BE2C (cell line): Measurements from ENCODE around the gene WDR76.
"Not testable (repeated sequence)": the region's sequence is repeated elsewhere in the genome, so short reads cannot be mapped to it uniquely, and the experiment has no call there.

ENCODE experiments used
- DNase-seq: peaks from one replicate; pipeline ENCODE4 v3.0.0-alpha.2; 2020
- H3K27me3 ChIP-seq: fragments of 250-450 bp; sonication (Bioruptor Pico); 2 replicates; pipeline ENCODE4 v1.5.1; 2020; ENCODE audit warnings: mild to moderate bottlenecking
- H3K36me3 ChIP-seq: fragments of 250-450 bp; sonication (Bioruptor Pico); 2 replicates; pipeline ENCODE4 v1.5.1; 2020; ENCODE audit warnings: mild to moderate bottlenecking
- H3K4me1 ChIP-seq: fragments of 250-450 bp; sonication (Bioruptor Pico); 2 replicates; pipeline ENCODE4 v1.5.1; 2020
- H3K4me3 ChIP-seq: 2 replicates; pipeline ENCODE4 v1.5.1; 2011; ENCODE audit warnings: low read depth, low read length
- H3K9me3 ChIP-seq: fragments of 250-450 bp; sonication (Bioruptor Pico); 2 replicates; pipeline ENCODE4 v1.5.1; 2020
- CTCF ChIP-seq: IDR thresholded peaks from 2 replicates; pipeline ENCODE4 v1.5.1; 2012; ENCODE audit warnings: mild to moderate bottlenecking, low read depth, low read length

Gene WDR76

GRCh38 chr15:43845421-43845820 lies 18.6 kb downstream of the WDR76 start:
- TF ChIP-seq CTCF: no peak
- no peaks in the 10 kb centered on the region for H3K9me3 ChIP-seq
- no peaks in the 10 kb centered on the region for H3K4me1 ChIP-seq
- H3K36me3 ChIP-seq: peaks cover 53% of the 10 kb centered on the region
- no peaks in the 10 kb centered on the region for H3K27me3 ChIP-seq
- DNase-seq: no peak
- H3K4me3 ChIP-seq: no peak overlapping the region

- H3K9me3 ChIP-seq: no peaks in the 10 kb centered on the region
- H3K4me3 ChIP-seq: no peak overlapping the region
- peaks cover 43% of the 10 kb centered on the region for H3K36me3 ChIP-seq
- no peak for DNase-seq
- no peak for TF ChIP-seq CTCF
- H3K27me3 ChIP-seq: no peaks in the 10 kb centered on the region
- no peaks in the 10 kb centered on the region for H3K4me1 ChIP-seq
These were observed 24.4 kb downstream of the WDR76 start for GRCh38 chr15:43851251-43851650.

GRCh38 chr15:43852607-43853006 lies 25.8 kb downstream of the WDR76 start:
- H3K36me3 ChIP-seq: peaks cover 47% of the 10 kb centered on the region
- no peak for TF ChIP-seq CTCF

GRCh38 chr15:43854801-43855200 lies 28.0 kb downstream of the WDR76 start:
- Histone ChIP-seq H3K4me3 (no peak overlapping the region), H3K4me1 (no peaks in the 10 kb centered on the region), H3K36me3 (peaks cover 50% of the 10 kb centered on the region), H3K9me3 (no peaks in the 10 kb centered on the region), H3K27me3 (no peaks in the 10 kb centered on the region)
- no peak for TF ChIP-seq CTCF
- no peak for DNase-seq

More at GRCh38 chr15:43852607-43853006, 25.8 kb downstream of the WDR76 start:
- no peaks in the 10 kb centered on the region for H3K9me3 ChIP-seq
- no peak overlapping the region for H3K4me3 ChIP-seq
- no peaks in the 10 kb centered on the region for H3K4me1 ChIP-seq
- H3K27me3 ChIP-seq: no peaks in the 10 kb centered on the region
- no peak for DNase-seq

GRCh38 chr15:43859546-43859945 lies 32.7 kb downstream of the WDR76 start:
- H3K36me3 ChIP-seq: peaks cover 32% of the 10 kb centered on the region

GRCh38 chr15:43866636-43867035 lies 39.8 kb downstream of the WDR76 start:
- H3K4me3 ChIP-seq, H3K4me1 ChIP-seq, H3K27me3 ChIP-seq, H3K9me3 ChIP-seq, DNase-seq: not testable (repeated sequence)
- peaks cover 21% of the 10 kb centered on the region for H3K36me3 ChIP-seq

More at GRCh38 chr15:43859546-43859945, 32.7 kb downstream of the WDR76 start:
- TF ChIP-seq CTCF: no peak
- H3K27me3 ChIP-seq: no peaks in the 10 kb centered on the region
- H3K4me1 ChIP-seq: no peaks in the 10 kb centered on the region
- DNase-seq: no peak
- no peaks in the 10 kb centered on the region for H3K9me3 ChIP-seq
- H3K4me3 ChIP-seq: no peak overlapping the region

- Histone ChIP-seq H3K27me3 (no peaks in the 10 kb centered on the region), H3K4me1 (no peaks in the 10 kb centered on the region), H3K36me3 (peaks cover 21% of the 10 kb centered on the region), H3K4me3 (no peak overlapping the region), H3K9me3 (no peaks in the 10 kb centered on the region)
- DNase-seq: no peak
- no peak for TF ChIP-seq CTCF
These were observed 40.3 kb downstream of the WDR76 start for GRCh38 chr15:43867096-43867495.
